WTC11 (cell line): Measurements from ENCODE around the gene NCLN. TPM values are rescaled to one million over a fixed set of nuclear protein-coding genes. Genes with fewer than 3 reads are reported as not detected.

Experiments
- ATAC-seq: fragments of 200-7000 bp; cut with Tn5 transposase; 2 replicates; pipeline ENCODE4 v1.10.0; 2021; ENCODE audit warnings: mild to moderate bottlenecking, moderate library complexity
- CTCF ChIA-PET: fragments of 300-600 bp; sonication (Branson Sonifier 250); formaldehyde crosslinking; loops from one replicate; lab custom pipeline; 2021; ENCODE audit warnings: antibody characterized with exemption; lab: Charles Lee
- POLR2A ChIA-PET: fragments of 350-600 bp; sonication (Branson Sonifier 250); formaldehyde crosslinking; loops from one replicate; lab custom pipeline; 2021; ENCODE audit warnings: antibody characterized with exemption; lab: Charles Lee
- DNase-seq: peaks from one replicate; pipeline ENCODE4 v3.0.0; 2021; ENCODE audit warnings: low spot score
- H3K27ac Mint-ChIP-seq: 2 replicates; pipeline ENCODE4 v1.8.0; 2021; ENCODE audit warnings: mixed read lengths
- H3K27me3 Mint-ChIP-seq: 2 replicates; pipeline ENCODE4 v1.8.0; 2021; ENCODE audit warnings: low read depth, mild to moderate bottlenecking, moderate library complexity, mixed read lengths
- H3K36me3 Mint-ChIP-seq: 2 replicates; pipeline ENCODE4 v1.8.0; 2021; ENCODE audit warnings: mixed read lengths
- H3K4me1 Mint-ChIP-seq: 2 replicates; pipeline ENCODE4 v1.8.0; 2022; ENCODE audit warnings: mixed read lengths
- H3K4me3 Mint-ChIP-seq: 2 replicates; pipeline ENCODE4 v1.8.0; 2021; ENCODE audit warnings: mild to moderate bottlenecking, moderate library complexity, mixed read lengths
- H3K9me3 Mint-ChIP-seq: 2 replicates; pipeline ENCODE4 v1.8.0; 2021; ENCODE audit warnings: mixed read lengths
- ATF1 ChIP-seq: sonication (generic); formaldehyde crosslinking; IDR thresholded peaks from 2 replicates; pipeline ENCODE4 v1.8.1; 2023; ENCODE audit warnings: mild to moderate bottlenecking, moderate library complexity, missing genetic modification reagents
- ESRRA ChIP-seq: sonication (generic); formaldehyde crosslinking; IDR thresholded peaks from 2 replicates; pipeline ENCODE4 v1.8.1; 2022; ENCODE audit warnings: mild to moderate bottlenecking, missing genetic modification reagents, borderline replicate concordance
- ETV6 ChIP-seq: sonication (generic); formaldehyde crosslinking; IDR thresholded peaks from 2 replicates; pipeline ENCODE4 v1.8.1; 2022; ENCODE audit warnings: mild to moderate bottlenecking, missing genetic modification reagents
- GABPB1 ChIP-seq: sonication (generic); formaldehyde crosslinking; IDR thresholded peaks from 2 replicates; pipeline ENCODE4 v1.8.1; 2023; ENCODE audit warnings: mild to moderate bottlenecking, missing genetic modification reagents
- GTF2I ChIP-seq: fragments of 250-450 bp; sonication (Bioruptor Pico); conservative IDR thresholded peaks from 2 replicates; pipeline ENCODE4 v1.4.0; 2021; ENCODE audit warnings: mild to moderate bottlenecking
- KAT7 ChIP-seq: sonication (generic); formaldehyde crosslinking; IDR thresholded peaks from 2 replicates; pipeline ENCODE4 v1.8.1; 2023; ENCODE audit warnings: missing genetic modification reagents, mild to moderate bottlenecking, borderline replicate concordance
- MXD4 ChIP-seq: fragments of 250-450 bp; sonication (Bioruptor Pico); IDR thresholded peaks from 2 replicates; pipeline ENCODE4 v1.8.0; 2021; ENCODE audit warnings: mild to moderate bottlenecking, moderate library complexity, borderline replicate concordance
- NFYB ChIP-seq: sonication (generic); formaldehyde crosslinking; conservative IDR thresholded peaks from 2 replicates; pipeline ENCODE4 v1.8.0; 2022; ENCODE audit warnings: low read depth, missing genetic modification reagents
- SMAD3 ChIP-seq: sonication (generic); formaldehyde crosslinking; IDR thresholded peaks from 2 replicates; pipeline ENCODE4 v1.8.0; 2022; ENCODE audit warnings: missing genetic modification reagents, mild to moderate bottlenecking, borderline replicate concordance
- TEAD4 ChIP-seq: sonication (generic); formaldehyde crosslinking; IDR thresholded peaks from 2 replicates; pipeline ENCODE4 v1.8.0; 2022; ENCODE audit warnings: mild to moderate bottlenecking, missing genetic modification reagents
- ZNF232 ChIP-seq: sonication (generic); formaldehyde crosslinking; IDR thresholded peaks from 2 replicates; pipeline ENCODE4 v1.8.0; 2022; ENCODE audit warnings: mild to moderate bottlenecking, missing genetic modification reagents
- ZNF423 ChIP-seq: fragments of 250-450 bp; sonication (Bioruptor Pico); IDR thresholded peaks from 2 replicates; pipeline ENCODE4 v2.1.2; 2022; ENCODE audit warnings: mild to moderate bottlenecking, moderate library complexity
- total RNA-seq: library from RNA; stranded (reverse); gene quantifications from 3 replicates; pipeline ENCODE4 v1.2.3, GENCODE V29; 2021
- TF ChIP-seq, protein P1 (sequence below): fragments of 200-600 bp; IDR thresholded peaks from 2 replicates; pipeline ENCODE4 v1.8.0; 2022; ENCODE audit warnings: antibody characterized with exemption
- TF ChIP-seq, protein P2 (sequence below): sonication (generic); formaldehyde crosslinking; IDR thresholded peaks from 2 replicates; pipeline ENCODE4 v1.8.1; 2023; ENCODE audit warnings: mild to moderate bottlenecking, moderate library complexity, missing genetic modification reagents
- TF ChIP-seq, protein P3 (sequence below): sonication (generic); formaldehyde crosslinking; IDR thresholded peaks from 2 replicates; pipeline ENCODE4 v1.8.0; 2023; ENCODE audit warnings: missing genetic modification reagents
- TF ChIP-seq, protein P4 (sequence below): fragments of 250-450 bp; sonication (Bioruptor Pico); IDR thresholded peaks from 2 replicates; pipeline ENCODE4 v1.9.0; 2021; ENCODE audit warnings: moderate library complexity, mild to moderate bottlenecking, inconsistent platforms, borderline replicate concordance
- TF ChIP-seq, protein P5 (sequence below): sonication (generic); formaldehyde crosslinking; IDR thresholded peaks from 2 replicates; pipeline ENCODE4 v1.8.1; 2023; ENCODE audit warnings: mild to moderate bottlenecking, missing genetic modification reagents
- TF ChIP-seq, protein P6 (sequence below): sonication (generic); formaldehyde crosslinking; IDR thresholded peaks from 2 replicates; pipeline ENCODE4 v1.8.0; 2022; ENCODE audit warnings: mild to moderate bottlenecking, missing genetic modification reagents

The NCLN gene
- total RNA-seq, 1 experiment from 2014 or later = 113 TPM

DNA sequence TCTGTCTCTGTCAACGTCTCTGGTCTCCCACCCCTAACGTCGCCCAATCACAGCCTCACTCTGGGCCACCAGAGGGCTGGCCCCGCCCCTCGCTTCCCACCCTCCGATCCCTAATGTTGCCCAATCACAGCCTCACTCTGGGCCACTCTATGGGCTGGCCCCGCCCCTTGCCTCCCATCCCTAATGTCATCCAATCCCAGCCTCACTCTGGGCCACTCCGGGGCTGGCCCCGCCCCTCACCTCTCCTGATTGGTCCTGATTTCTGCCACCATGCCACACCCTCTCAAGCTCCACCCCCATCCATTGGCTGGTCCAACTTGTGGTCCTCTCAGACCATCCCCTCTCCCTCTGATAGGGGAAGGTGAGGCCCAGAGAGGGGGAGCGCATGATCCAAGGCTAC lies 63.7 kb downstream of the NCLN start:
- ATAC-seq (peak; percentile 92), DNase-seq (peak; percentile 66)
- Mint-ChIP-seq H3K4me1 (peaks cover 3% of the 10 kb centered on the region), H3K9me3 (peaks cover 29% of the 10 kb centered on the region), H3K4me3 (no peak overlapping the region), H3K27ac (no peak overlapping the region), H3K27me3 (peaks cover 6% of the 10 kb centered on the region), H3K36me3 (peaks cover 15% of the 10 kb centered on the region)
- CTCF ChIA-PET = interaction anchor here (0.5 to 1.5 kb wide), 5 partner anchors 22 to 299 kb away, joined by 3 to 5 read pairs (median 4); no protein-coding TSS in a partner anchor
- TF ChIP-seq TEAD4 (CRISPR knock-in tag) (no peak), NFYB (CRISPR knock-in tag) (peak; percentile 37; the same call in 1 of the 2 replicates), ZNF232 (CRISPR knock-in tag) (no peak), KAT7 (CRISPR knock-in tag) (no peak)
- TF ChIP-seq, all 79 proteins: peak for 1
- POLR2A ChIA-PET = no interaction called here

DNA sequence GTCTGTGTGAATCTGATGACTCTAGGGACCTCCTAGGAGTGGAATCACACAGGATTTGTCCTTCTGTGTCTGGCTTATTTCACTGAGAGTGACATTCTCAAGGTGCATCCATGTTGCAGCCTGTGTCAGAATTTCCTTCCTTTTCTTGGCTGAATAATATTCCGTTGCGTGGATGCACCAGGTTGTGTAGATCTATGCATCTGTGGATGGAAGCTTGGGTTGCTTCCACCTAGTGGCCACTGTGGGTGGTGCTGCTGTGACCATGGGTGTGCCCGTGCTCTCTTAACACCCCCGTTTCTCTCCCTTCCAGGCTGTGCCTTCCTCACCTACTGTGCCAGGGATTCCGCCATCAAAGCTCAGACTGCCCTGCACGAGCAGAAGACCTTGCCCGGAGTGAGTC lies 64.9 kb downstream of the NCLN start:
- TF ChIP-seq, protein P1, sequence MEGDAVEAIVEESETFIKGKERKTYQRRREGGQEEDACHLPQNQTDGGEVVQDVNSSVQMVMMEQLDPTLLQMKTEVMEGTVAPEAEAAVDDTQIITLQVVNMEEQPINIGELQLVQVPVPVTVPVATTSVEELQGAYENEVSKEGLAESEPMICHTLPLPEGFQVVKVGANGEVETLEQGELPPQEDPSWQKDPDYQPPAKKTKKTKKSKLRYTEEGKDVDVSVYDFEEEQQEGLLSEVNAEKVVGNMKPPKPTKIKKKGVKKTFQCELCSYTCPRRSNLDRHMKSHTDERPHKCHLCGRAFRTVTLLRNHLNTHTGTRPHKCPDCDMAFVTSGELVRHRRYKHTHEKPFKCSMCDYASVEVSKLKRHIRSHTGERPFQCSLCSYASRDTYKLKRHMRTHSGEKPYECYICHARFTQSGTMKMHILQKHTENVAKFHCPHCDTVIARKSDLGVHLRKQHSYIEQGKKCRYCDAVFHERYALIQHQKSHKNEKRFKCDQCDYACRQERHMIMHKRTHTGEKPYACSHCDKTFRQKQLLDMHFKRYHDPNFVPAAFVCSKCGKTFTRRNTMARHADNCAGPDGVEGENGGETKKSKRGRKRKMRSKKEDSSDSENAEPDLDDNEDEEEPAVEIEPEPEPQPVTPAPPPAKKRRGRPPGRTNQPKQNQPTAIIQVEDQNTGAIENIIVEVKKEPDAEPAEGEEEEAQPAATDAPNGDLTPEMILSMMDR = peak; percentile 64
- TF ChIP-seq, protein P2, sequence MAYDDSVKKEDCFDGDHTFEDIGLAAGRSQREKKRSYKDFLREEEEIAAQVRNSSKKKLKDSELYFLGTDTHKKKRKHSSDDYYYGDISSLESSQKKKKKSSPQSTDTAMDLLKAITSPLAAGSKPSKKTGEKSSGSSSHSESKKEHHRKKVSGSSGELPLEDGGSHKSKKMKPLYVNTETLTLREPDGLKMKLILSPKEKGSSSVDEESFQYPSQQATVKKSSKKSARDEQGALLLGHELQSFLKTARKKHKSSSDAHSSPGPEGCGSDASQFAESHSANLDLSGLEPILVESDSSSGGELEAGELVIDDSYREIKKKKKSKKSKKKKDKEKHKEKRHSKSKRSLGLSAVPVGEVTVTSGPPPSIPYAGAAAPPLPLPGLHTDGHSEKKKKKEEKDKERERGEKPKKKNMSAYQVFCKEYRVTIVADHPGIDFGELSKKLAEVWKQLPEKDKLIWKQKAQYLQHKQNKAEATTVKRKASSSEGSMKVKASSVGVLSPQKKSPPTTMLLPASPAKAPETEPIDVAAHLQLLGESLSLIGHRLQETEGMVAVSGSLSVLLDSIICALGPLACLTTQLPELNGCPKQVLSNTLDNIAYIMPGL = no peak
- TF ChIP-seq ESRRA (CRISPR knock-in tag) = no peak
- peak; percentile 29; the same call in 1 of the 2 replicates for TF ChIP-seq GTF2I
- no peak overlapping the region for H3K27ac Mint-ChIP-seq
- H3K27me3 Mint-ChIP-seq = peaks cover 6% of the 10 kb centered on the region
- H3K36me3 Mint-ChIP-seq = peaks cover 15% of the 10 kb centered on the region
- H3K4me3 Mint-ChIP-seq = no peak overlapping the region
- ChIA-PET CTCF (interaction anchor here (0.6 to 1.5 kb wide), 9 partner anchors 9 to 499 kb away, joined by 3 to 13 read pairs (median 4); partner anchors contain the start of genes CELF5 and TLE6), POLR2A (interaction anchor here (0.7 kb wide), 1 partner anchor 37 kb away, joined by 4 read pairs; no protein-coding TSS in a partner anchor)
- H3K4me1 Mint-ChIP-seq = peaks cover 3% of the 10 kb centered on the region
- ATAC-seq = peak; percentile 46; the same call in 1 of the 2 replicates
- DNase-seq = peak; percentile 45
- H3K9me3 Mint-ChIP-seq = peaks cover 30% of the 10 kb centered on the region

DNA sequence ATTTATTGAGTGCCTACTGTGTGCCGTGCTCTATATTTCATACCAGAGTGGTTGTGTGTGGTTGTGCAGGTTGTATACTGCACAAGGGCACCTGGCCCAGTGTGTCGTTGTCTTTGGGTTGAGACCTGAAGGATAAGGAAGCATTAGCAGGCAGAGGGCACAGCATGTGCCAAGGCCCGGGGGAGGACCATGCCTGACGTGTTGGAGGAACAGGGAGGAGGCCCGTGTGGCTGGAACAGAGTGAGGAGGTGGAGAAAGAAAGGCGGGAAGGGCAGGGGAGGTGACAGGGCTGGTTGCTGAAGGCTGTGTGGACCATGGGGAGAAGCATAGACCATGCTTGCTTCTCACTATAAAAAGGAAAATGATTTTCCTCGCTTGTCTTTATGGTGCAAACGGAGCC lies 65.5 kb downstream of the NCLN start:
- TF ChIP-seq GABPB1 (CRISPR knock-in tag) (no peak), SMAD3 (CRISPR knock-in tag) (no peak), ZNF232 (CRISPR knock-in tag) (no peak), MXD4 (CRISPR knock-in tag) (no peak), ATF1 (CRISPR knock-in tag) (no peak)
- TF ChIP-seq, protein P3, sequence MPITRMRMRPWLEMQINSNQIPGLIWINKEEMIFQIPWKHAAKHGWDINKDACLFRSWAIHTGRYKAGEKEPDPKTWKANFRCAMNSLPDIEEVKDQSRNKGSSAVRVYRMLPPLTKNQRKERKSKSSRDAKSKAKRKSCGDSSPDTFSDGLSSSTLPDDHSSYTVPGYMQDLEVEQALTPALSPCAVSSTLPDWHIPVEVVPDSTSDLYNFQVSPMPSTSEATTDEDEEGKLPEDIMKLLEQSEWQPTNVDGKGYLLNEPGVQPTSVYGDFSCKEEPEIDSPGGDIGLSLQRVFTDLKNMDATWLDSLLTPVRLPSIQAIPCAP (CRISPR knock-in tag) = no peak
- peaks cover 30% of the 10 kb centered on the region for H3K9me3 Mint-ChIP-seq
- ChIA-PET POLR2A (interaction anchor here (0.7 kb wide), 1 partner anchor 37 kb away, joined by 4 read pairs; no protein-coding TSS in a partner anchor), CTCF (interaction anchor here (0.7 to 1.5 kb wide), 7 partner anchors 10 to 568 kb away, joined by 3 to 13 read pairs (median 5); partner anchors contain the start of genes CELF5 and TLE6)
- H3K36me3 Mint-ChIP-seq = peaks cover 15% of the 10 kb centered on the region
- H3K4me3 Mint-ChIP-seq = no peak overlapping the region
- H3K4me1 Mint-ChIP-seq = peaks cover 3% of the 10 kb centered on the region
- no peak for DNase-seq
- H3K27me3 Mint-ChIP-seq = peaks cover 6% of the 10 kb centered on the region
- ATAC-seq = no peak
- H3K27ac Mint-ChIP-seq = no peak overlapping the region

DNA sequence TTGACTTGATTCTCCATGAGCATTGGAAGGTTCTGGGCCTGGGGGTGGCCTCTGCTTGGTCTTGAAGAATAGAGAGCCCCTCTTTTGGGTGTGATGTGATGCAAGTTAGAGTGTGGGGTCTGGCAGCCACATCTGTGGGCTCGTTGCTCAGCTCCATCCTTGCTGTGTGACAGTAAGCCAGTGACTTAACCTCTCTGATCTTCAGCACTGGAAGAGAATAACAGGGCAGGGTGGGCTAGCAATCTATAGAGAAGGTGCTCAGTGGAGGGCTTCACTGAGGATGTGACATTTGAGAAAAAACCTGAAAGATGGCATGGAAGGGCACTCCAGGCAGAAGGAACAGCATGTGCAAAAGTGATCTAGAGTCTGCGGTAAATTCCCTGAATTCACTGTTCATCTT lies 66.9 kb downstream of the NCLN start:
- Mint-ChIP-seq H3K27ac (no peak overlapping the region), H3K27me3 (peaks cover 6% of the 10 kb centered on the region), H3K4me1 (peaks cover 3% of the 10 kb centered on the region), H3K9me3 (peaks cover 30% of the 10 kb centered on the region), H3K36me3 (peaks cover 15% of the 10 kb centered on the region), H3K4me3 (no peak overlapping the region)
- ATAC-seq (no peak), DNase-seq (no peak)
- CTCF ChIA-PET = interaction anchor here (0.7 to 2.7 kb wide), 8 partner anchors 9 to 177 kb away, joined by 3 to 25 read pairs (median 6); no protein-coding TSS in a partner anchor
- POLR2A ChIA-PET = no interaction called here
- TF ChIP-seq ESRRA (CRISPR knock-in tag) (no peak), ZNF423 (CRISPR knock-in tag) (no peak), ETV6 (CRISPR knock-in tag) (no peak)
- TF ChIP-seq, protein P4, sequence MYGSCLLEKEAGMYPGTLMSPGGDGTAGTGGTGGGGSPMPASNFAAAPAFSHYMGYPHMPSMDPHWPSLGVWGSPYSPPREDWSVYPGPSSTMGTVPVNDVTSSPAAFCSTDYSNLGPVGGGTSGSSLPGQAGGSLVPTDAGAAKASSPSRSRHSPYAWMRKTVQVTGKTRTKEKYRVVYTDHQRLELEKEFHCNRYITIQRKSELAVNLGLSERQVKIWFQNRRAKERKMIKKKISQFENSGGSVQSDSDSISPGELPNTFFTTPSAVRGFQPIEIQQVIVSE (CRISPR knock-in tag) = no peak
- TF ChIP-seq, protein P5, sequence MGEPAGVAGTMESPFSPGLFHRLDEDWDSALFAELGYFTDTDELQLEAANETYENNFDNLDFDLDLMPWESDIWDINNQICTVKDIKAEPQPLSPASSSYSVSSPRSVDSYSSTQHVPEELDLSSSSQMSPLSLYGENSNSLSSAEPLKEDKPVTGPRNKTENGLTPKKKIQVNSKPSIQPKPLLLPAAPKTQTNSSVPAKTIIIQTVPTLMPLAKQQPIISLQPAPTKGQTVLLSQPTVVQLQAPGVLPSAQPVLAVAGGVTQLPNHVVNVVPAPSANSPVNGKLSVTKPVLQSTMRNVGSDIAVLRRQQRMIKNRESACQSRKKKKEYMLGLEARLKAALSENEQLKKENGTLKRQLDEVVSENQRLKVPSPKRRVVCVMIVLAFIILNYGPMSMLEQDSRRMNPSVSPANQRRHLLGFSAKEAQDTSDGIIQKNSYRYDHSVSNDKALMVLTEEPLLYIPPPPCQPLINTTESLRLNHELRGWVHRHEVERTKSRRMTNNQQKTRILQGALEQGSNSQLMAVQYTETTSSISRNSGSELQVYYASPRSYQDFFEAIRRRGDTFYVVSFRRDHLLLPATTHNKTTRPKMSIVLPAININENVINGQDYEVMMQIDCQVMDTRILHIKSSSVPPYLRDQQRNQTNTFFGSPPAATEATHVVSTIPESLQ = no peak
- TF ChIP-seq, protein P6, sequence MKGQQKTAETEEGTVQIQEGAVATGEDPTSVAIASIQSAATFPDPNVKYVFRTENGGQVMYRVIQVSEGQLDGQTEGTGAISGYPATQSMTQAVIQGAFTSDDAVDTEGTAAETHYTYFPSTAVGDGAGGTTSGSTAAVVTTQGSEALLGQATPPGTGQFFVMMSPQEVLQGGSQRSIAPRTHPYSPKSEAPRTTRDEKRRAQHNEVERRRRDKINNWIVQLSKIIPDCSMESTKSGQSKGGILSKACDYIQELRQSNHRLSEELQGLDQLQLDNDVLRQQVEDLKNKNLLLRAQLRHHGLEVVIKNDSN = no peak
